ENCODE measurements around the gene AFF3.

DNA sequence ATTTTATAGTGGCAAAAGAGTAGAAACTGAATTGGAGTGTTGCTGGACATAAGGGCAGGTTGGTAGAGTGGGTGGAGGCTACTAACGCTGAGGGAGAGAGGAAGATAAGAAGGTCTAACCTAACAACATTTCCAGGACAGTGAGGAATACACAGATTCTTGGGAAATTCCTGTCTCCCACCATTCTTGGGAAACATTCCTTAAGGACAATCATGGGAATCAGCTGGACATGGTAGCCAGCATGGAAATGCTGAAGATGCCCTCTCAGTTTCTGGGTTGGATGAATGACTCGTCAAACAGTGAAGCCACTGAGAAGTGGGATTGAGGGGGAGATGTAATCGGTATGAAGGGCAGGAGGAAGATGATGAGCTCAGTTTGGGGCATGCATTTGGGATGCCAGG, 265.4 kb downstream of the AFF3 start:
- TF ChIP-seq, protein P1, sequence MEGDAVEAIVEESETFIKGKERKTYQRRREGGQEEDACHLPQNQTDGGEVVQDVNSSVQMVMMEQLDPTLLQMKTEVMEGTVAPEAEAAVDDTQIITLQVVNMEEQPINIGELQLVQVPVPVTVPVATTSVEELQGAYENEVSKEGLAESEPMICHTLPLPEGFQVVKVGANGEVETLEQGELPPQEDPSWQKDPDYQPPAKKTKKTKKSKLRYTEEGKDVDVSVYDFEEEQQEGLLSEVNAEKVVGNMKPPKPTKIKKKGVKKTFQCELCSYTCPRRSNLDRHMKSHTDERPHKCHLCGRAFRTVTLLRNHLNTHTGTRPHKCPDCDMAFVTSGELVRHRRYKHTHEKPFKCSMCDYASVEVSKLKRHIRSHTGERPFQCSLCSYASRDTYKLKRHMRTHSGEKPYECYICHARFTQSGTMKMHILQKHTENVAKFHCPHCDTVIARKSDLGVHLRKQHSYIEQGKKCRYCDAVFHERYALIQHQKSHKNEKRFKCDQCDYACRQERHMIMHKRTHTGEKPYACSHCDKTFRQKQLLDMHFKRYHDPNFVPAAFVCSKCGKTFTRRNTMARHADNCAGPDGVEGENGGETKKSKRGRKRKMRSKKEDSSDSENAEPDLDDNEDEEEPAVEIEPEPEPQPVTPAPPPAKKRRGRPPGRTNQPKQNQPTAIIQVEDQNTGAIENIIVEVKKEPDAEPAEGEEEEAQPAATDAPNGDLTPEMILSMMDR (IDR thresholded peaks at IDR 0.05; ENCODE audit: poor library complexity): no peak
- no peak for TF ChIP-seq EZH2 (IDR thresholded peaks at IDR 0.05; ENCODE audit: borderline replicate concordance)

All from hepatocyte (in vitro differentiated cells).